Airway epithelial cell (primary cell): ENCODE data around the gene RPUSD2. TPM values are rescaled to one million over a fixed set of nuclear protein-coding genes. Genes with fewer than 3 reads are reported as not detected.

Source experiments
- total RNA-seq: library from RNA; depleted of rRNA; stranded (reverse); fragments of >200 nt; gene quantifications from 2 replicates; pipeline ENCODE4 v1.2.3, GENCODE V29; 2015

The RPUSD2 gene, protein sequence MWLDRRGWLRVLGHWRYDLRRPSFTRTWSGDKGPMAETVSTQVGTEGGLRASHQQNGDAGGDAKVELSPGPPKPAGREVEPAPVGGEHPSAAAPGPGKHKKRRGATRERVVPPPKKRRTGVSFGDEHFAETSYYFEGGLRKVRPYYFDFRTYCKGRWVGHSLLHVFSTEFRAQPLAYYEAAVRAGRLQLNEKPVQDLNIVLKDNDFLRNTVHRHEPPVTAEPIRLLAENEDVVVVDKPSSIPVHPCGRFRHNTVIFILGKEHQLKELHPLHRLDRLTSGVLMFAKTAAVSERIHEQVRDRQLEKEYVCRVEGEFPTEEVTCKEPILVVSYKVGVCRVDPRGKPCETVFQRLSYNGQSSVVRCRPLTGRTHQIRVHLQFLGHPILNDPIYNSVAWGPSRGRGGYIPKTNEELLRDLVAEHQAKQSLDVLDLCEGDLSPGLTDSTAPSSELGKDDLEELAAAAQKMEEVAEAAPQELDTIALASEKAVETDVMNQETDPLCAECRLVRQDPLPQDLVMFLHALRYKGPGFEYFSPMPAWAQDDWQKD
- total RNA-seq, result 13.7 and 16.2 TPM in 2 replicates

DNA sequence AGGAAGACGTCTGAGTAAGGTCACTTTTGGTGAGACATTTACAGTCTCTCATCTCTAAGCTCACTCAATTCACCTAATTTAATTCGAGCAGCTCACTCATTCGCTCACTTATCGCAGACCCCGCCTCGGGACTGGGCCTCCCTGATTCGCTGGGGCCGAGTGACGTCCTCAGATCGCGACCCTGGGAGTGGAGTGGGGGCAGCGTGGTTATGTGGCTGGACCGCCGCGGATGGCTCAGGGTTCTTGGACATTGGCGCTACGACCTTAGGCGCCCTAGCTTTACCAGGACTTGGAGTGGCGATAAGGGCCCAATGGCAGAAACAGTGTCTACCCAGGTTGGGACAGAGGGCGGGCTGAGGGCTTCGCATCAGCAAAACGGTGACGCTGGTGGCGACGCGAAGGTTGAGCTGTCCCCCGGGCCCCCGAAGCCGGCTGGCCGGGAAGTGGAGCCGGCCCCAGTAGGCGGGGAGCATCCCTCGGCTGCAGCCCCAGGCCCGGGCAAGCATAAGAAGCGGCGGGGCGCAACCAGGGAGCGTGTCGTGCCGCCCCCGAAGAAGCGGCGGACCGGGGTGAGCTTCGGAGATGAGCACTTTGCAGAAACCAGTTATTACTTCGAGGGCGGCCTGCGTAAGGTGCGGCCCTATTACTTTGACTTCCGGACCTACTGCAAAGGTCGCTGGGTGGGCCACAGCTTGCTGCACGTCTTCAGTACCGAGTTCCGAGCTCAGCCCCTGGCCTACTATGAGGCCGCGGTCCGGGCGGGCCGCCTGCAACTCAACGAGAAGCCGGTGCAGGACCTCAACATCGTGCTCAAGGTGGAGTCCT lies at the start of gene RPUSD2:
TSS of gene RPUSD2 (plus strand) at position 171 of the 825 bp plus-strand sequence. CDS start at position 210, 39 bp downstream.

DNA sequence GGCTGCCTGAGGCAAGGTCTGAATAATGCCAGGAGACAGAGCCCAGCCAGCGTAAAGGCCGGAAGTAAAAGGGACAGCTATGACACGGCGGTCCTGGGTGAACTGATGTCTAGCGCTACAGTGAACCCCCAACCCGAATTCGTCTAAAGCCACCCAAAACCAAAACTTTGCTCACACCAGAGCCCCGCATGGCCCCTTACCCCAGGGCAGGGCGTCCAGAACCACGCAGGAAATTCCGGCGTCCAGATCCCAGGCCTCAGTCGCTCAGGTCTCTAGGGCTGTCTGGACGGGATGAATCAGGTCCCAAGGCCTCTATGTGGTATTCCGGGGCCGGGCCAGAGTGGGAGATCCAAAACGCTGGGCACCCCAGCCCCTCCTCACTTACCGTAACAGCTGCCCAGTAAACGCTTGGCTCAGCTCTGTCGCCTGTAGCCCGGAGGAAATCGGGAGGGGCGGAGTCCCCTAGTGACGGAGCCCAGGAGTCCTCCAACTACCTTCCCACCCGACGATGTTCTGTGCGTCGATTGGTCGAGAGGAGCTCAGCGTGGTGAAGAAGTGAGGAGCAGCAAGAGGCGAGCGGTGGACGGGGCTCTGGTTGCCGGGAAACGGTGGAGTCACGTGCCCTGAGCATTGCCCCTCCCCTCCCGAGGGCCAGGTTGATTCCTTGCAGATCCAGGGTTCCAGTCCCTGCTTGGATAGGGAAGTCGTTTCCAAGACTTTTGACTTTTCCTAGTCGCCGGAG lies 4.3 kb upstream of the RPUSD2 start, which contains the start of gene CCDC32:
TSS of gene CCDC32 (minus strand) at position 452 of the 742 bp plus-strand sequence. CDS start 2,027 bp downstream, outside the sequence.

DNA sequence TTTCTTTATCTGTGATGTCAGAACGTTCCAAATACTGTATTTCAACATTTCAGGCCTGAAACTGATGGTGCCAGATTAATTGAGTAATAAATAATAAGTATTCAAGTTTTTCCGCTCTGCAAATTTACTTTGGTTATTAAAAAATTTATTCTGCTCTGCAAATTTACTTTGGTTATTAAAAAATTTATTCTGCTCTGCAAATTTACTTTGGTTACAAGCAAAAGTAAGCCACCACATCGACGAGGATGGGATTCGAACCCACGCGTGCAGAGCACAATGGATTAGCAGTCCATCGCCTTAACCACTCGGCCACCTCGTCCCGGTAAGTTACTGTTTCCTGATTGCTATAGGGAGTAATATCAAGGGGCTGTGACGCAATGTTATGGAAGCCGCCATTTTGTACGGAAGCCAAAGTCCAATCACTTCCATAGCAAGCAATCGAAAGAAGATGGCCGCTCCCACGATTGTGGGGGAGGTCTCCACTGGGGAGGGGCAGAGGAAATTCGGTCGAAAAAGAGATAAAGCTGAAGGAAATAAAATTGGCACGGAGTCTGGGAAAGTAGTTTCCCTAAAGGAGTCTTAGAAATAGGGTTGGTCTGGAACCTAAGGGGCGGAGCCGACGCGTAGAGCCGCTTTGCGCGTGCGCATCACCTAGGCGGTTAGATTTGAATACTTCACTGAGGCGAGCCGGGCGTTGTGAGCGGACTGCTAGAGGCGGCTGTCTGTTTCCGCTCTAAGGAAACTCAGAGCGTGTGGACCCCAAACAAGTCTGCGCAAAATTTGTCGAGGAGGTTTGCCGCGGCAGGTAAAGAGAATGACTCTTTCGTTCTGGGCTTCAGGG lies 24.7 kb downstream of the RPUSD2 start, which contains the start of gene KNL1:
TSS of gene KNL1 (plus strand) at position 662 of the 841 bp plus-strand sequence. CDS start 8,683 bp downstream, outside the sequence.

Other genes with a start within 250 kb of the RPUSD2 start
- gene INAFM2, start 245.6 kb upstream of the RPUSD2 start, total RNA-seq, result 12.5 and 16.4 TPM in 2 replicates
- 4.1 and 28.8 TPM in 2 replicates for gene CCDC9B, start 228.4 kb upstream of the RPUSD2 start, total RNA-seq
- not detected in 2 replicates for gene PHGR1, start 218.3 kb upstream of the RPUSD2 start, total RNA-seq
- gene DISP2, start 211.1 kb upstream of the RPUSD2 start, total RNA-seq, result under 0.01 and 0.14 TPM in 2 replicates
- gene KNSTRN, start 186.6 kb upstream of the RPUSD2 start, total RNA-seq, result 29.9 and 39.5 TPM in 2 replicates
- gene IVD, start 163.5 kb upstream of the RPUSD2 start, total RNA-seq, result 16.2 and 28.3 TPM in 2 replicates
- 11.1 and 14.5 TPM in 2 replicates for gene BAHD1, start 128.3 kb upstream of the RPUSD2 start, total RNA-seq
- gene CHST14, start 98.3 kb upstream of the RPUSD2 start, total RNA-seq, result 8.9 and 9.5 TPM in 2 replicates
- 8.0 and 17.8 TPM in 2 replicates for gene CCDC32, start 4.3 kb upstream of the RPUSD2 start, total RNA-seq
- gene KNL1, start 24.9 kb downstream of the RPUSD2 start, total RNA-seq, result 12.6 and 20.0 TPM in 2 replicates
- 10.8 and 13.8 TPM in 2 replicates for gene RAD51, start 125.9 kb downstream of the RPUSD2 start, total RNA-seq
- gene RMDN3, start 186.0 kb downstream of the RPUSD2 start, total RNA-seq, result 22.3 and 29.5 TPM in 2 replicates
- 22.6 and 29.3 TPM in 2 replicates for gene GCHFR, start 194.8 kb downstream of the RPUSD2 start, total RNA-seq
- 0.99 and 2.4 TPM in 2 replicates for gene C15orf62, start 200.7 kb downstream of the RPUSD2 start, total RNA-seq
- gene ZFYVE19, start 237.8 kb downstream of the RPUSD2 start, total RNA-seq, result 39.2 and 39.7 TPM in 2 replicates
- 21.7 and 28.5 TPM in 2 replicates for gene DNAJC17, start 238.2 kb downstream of the RPUSD2 start, total RNA-seq